Eye (tissue), 1 donor: ENCODE results near the gene IFT81.
"Not testable (repeated sequence)": the region's sequence is repeated elsewhere in the genome, so short reads cannot be mapped to it uniquely, and the experiment has no call there.

Experiments
- DNase-seq: peaks from one replicate; pipeline ENCODE4 v3.0.0-alpha.2; 2015

The IFT81 gene

GRCh38 chr12:110247340-110248095, 123.4 kb downstream of the IFT81 start:
- peak; percentile 43 for DNase-seq

- DNase-seq, result no peak
These were observed 123.9 kb downstream of the IFT81 start for GRCh38 chr12:110248096-110248447.

- no peak for DNase-seq
These were observed 124.9 kb downstream of the IFT81 start for GRCh38 chr12:110249105-110249504.

GRCh38 chr12:110249716-110250225, 125.6 kb downstream of the IFT81 start:
- DNase-seq, result no peak

- no peak for DNase-seq
These were observed 127.2 kb downstream of the IFT81 start for GRCh38 chr12:110251381-110251780.

GRCh38 chr12:110252716-110253115, 128.6 kb downstream of the IFT81 start:
- DNase-seq, result peak; percentile 24

- no peak for DNase-seq
These were observed 129.0 kb downstream of the IFT81 start for GRCh38 chr12:110253176-110253575.

GRCh38 chr12:110254971-110255540, 130.9 kb downstream of the IFT81 start:
- no peak for DNase-seq

- DNase-seq, result not testable (repeated sequence)
These were observed 131.8 kb downstream of the IFT81 start for GRCh38 chr12:110255890-110256456.

GRCh38 chr12:110256780-110257431, 132.7 kb downstream of the IFT81 start:
- no peak for DNase-seq

- no peak for DNase-seq
These were observed 134.3 kb downstream of the IFT81 start for GRCh38 chr12:110258466-110258865.

GRCh38 chr12:110262442-110263388, 138.6 kb downstream of the IFT81 start:
- DNase-seq, result no peak

- DNase-seq, result peak; percentile 70
These were observed 142.3 kb downstream of the IFT81 start for GRCh38 chr12:110266381-110266960.

- peak; percentile 90 for DNase-seq
These were observed 142.9 kb downstream of the IFT81 start for GRCh38 chr12:110266980-110267620.
